ENCODE data around the gene PRKAG2.

The PRKAG2 gene

GRCh38 chr7:151735851-151736402 lies 141.0 kb downstream of the PRKAG2 start:
- no peak for TF ChIP-seq CTCF (IDR thresholded peaks at IDR 0.05; ENCODE audit: low read depth, low read length, missing control alignments)
- Histone ChIP-seq H3K4me3 (ENCODE audit: low read depth, low read length) (peak overlapping the region; percentile 49), H3K27ac (peak overlapping the region; percentile 64), H3K27me3 (replicated peaks) (no peaks in the 10 kb centered on the region), H3K36me3 (replicated peaks) (no peaks in the 10 kb centered on the region)
- no peak for DNase-seq
- in situ Hi-C loops (cut with HindIII; ENCODE audit: low pct_ligation_motif_present, low sequenced_read_pairs), result no loop called here

- in situ Hi-C loops (cut with HindIII; ENCODE audit: low pct_ligation_motif_present, low sequenced_read_pairs), result no loop called here
- DNase-seq, result no peak
- H3K4me3 ChIP-seq (ENCODE audit: low read depth, low read length), result peak overlapping the region; percentile 49
- TF ChIP-seq CTCF (IDR thresholded peaks at IDR 0.05; ENCODE audit: low read depth, low read length, missing control alignments), result no peak
- no peaks in the 10 kb centered on the region for H3K36me3 ChIP-seq (replicated peaks)
- peak overlapping the region; percentile 64 for H3K27ac ChIP-seq
- H3K27me3 ChIP-seq (replicated peaks), result no peaks in the 10 kb centered on the region
Observed at GRCh38 chr7:151735186-151735850, 141.6 kb downstream of the PRKAG2 start.

- in situ Hi-C loops (cut with HindIII; ENCODE audit: low pct_ligation_motif_present, low sequenced_read_pairs), result no loop called here
- H3K36me3 ChIP-seq (replicated peaks), result no peaks in the 10 kb centered on the region
- H3K4me3 ChIP-seq (ENCODE audit: low read depth, low read length), result no peak overlapping the region
- H3K27ac ChIP-seq, result no peak overlapping the region
- no peaks in the 10 kb centered on the region for H3K27me3 ChIP-seq (replicated peaks)
- no peak for DNase-seq
- no peak for TF ChIP-seq CTCF (IDR thresholded peaks at IDR 0.05; ENCODE audit: low read depth, low read length, missing control alignments)
Observed at GRCh38 chr7:151732834-151733592, 143.9 kb downstream of the PRKAG2 start.

- in situ Hi-C loops (cut with HindIII; ENCODE audit: low pct_ligation_motif_present, low sequenced_read_pairs), result no loop called here
- H3K4me3 ChIP-seq (ENCODE audit: low read depth, low read length), result no peak overlapping the region
- DNase-seq, result no peak
- H3K36me3 ChIP-seq (replicated peaks), result no peaks in the 10 kb centered on the region
- TF ChIP-seq CTCF (IDR thresholded peaks at IDR 0.05; ENCODE audit: low read depth, low read length, missing control alignments), result no peak
- H3K27me3 ChIP-seq (replicated peaks), result no peaks in the 10 kb centered on the region
- no peak overlapping the region for H3K27ac ChIP-seq
Observed at GRCh38 chr7:151732292-151732691, 144.6 kb downstream of the PRKAG2 start.

GRCh38 chr7:151731022-151731441 lies 145.9 kb downstream of the PRKAG2 start:
- Histone ChIP-seq H3K27me3 (replicated peaks) (no peaks in the 10 kb centered on the region), H3K27ac (no peak overlapping the region), H3K4me3 (ENCODE audit: low read depth, low read length) (no peak overlapping the region), H3K36me3 (replicated peaks) (no peaks in the 10 kb centered on the region)
- no peak for DNase-seq
- in situ Hi-C loops (cut with HindIII; ENCODE audit: low pct_ligation_motif_present, low sequenced_read_pairs), result no loop called here
- no peak for TF ChIP-seq CTCF (IDR thresholded peaks at IDR 0.05; ENCODE audit: low read depth, low read length, missing control alignments)

All from brain microvascular endothelial cell (primary cell).